H1 (cell line): ENCODE data around the gene ARHGAP26. TPM values are rescaled to one million over a fixed set of nuclear protein-coding genes. Genes with fewer than 3 reads are reported as not detected.

ENCODE experiments used
- CTCF ChIA-PET: fragments of 300-600 bp; sonication (Branson Sonifier 250); formaldehyde crosslinking; loops from one replicate; lab custom pipeline; 2021; ENCODE audit not compliant: partially characterized antibody; lab: Charles Lee
- POLR2A ChIA-PET: fragments of 300-600 bp; sonication (Branson Sonifier 250); formaldehyde crosslinking; loops from one replicate; lab custom pipeline; 2021; ENCODE audit warnings: inconsistent platforms; ENCODE audit not compliant: partially characterized antibody; lab: Charles Lee
- DNase-seq, 2 experiments: peaks; one replicate each; pipeline versions ENCODE4 v3.0.0 to v3.0.0-alpha.2; 2010 to 2022; ENCODE audit warnings: low spot score in 2 of 2, low read depth in 1 of 2, mixed read lengths in 1 of 2
- FAIRE-seq: peaks from 2 replicates; lab custom pipeline; 2011; peaks lifted over from hg19 to GRCh38; lab: Jason Lieb, UNC
- H2AFZ ChIP-seq: 2 replicates; pipeline ENCODE4 v1.8.1; 2012; ENCODE audit warnings: low read length, inconsistent platforms
- H2AK5ac ChIP-seq: 2 replicates; pipeline ENCODE4 v1.6.1; 2013; ENCODE audit warnings: low read depth, low read length
- H2BK120ac ChIP-seq: replicated peaks from 2 replicates; pipeline ENCODE3; 2013; ENCODE audit warnings: low read depth, low read length, inconsistent platforms
- H2BK12ac ChIP-seq: 2 replicates; pipeline ENCODE4 v1.6.1; 2013; ENCODE audit warnings: low read depth, low read length
- H2BK15ac ChIP-seq: 2 replicates; pipeline ENCODE4 v1.6.1; 2013; ENCODE audit warnings: low read length
- H2BK20ac ChIP-seq: 2 replicates; pipeline ENCODE4 v1.6.1; 2013; ENCODE audit warnings: low read length
- H2BK5ac ChIP-seq: 2 replicates; pipeline ENCODE4 v1.6.1; 2013; ENCODE audit warnings: low read depth, low read length
- H3K14ac ChIP-seq: 2 replicates; pipeline ENCODE4 v1.6.1; 2013; ENCODE audit warnings: inconsistent platforms; ENCODE audit not compliant: insufficient read length
- H3K18ac ChIP-seq: 2 replicates; pipeline ENCODE4 v1.6.1; 2013; ENCODE audit warnings: low read length; ENCODE audit errors: extremely low read depth
- H3K23ac ChIP-seq: 2 replicates; pipeline ENCODE4 v1.6.1; 2013; ENCODE audit warnings: inconsistent platforms; ENCODE audit not compliant: insufficient read length
- H3K23me2 ChIP-seq: 2 replicates; pipeline ENCODE4 v1.6.1; 2013; ENCODE audit warnings: low read depth, low read length
- H3K27ac ChIP-seq: 2 replicates; pipeline ENCODE4 v1.6.1; 2011; ENCODE audit warnings: low read depth, low read length, inconsistent platforms
- H3K27me3 ChIP-seq, 4 experiments: replicated peaks in 1 of 4; 1 replicate in 1 of 4; 2 replicates in 3 of 4; pipeline versions ENCODE4 v1.6.1 to v1.8.1; 2011 to 2013; ENCODE audit warnings: low read length in 3 of 4, mild to moderate bottlenecking in 3 of 4, inconsistent platforms in 2 of 4, mixed read lengths in 2 of 4, moderate library complexity in 1 of 4; ENCODE audit not compliant: control insufficient read depth in 3 of 4, insufficient read depth in 3 of 4; ENCODE audit errors: extremely low read depth in 1 of 4
- H3K36me3 ChIP-seq, 4 experiments: 2 replicates each; pipeline versions ENCODE4 v1.6.1 to v1.8.1; 2011 to 2013; ENCODE audit warnings: mild to moderate bottlenecking in 4 of 4, low read length in 3 of 4, moderate library complexity in 2 of 4, control low read depth in 1 of 4, inconsistent platforms in 1 of 4; ENCODE audit not compliant: insufficient read depth in 4 of 4, control insufficient read depth in 2 of 4
- H3K4ac ChIP-seq: replicated peaks from 2 replicates; pipeline ENCODE3; 2013; ENCODE audit warnings: low read length, low read depth, mixed read lengths, inconsistent platforms; ENCODE audit not compliant: insufficient read length
- H3K4me1 ChIP-seq, 4 experiments: replicated peaks in 1 of 4; 1 replicate in 1 of 4; 2 replicates in 3 of 4; pipeline versions ENCODE4 v1.6.1 to v1.8.1; 2011 to 2013; ENCODE audit warnings: low read length in 3 of 4, inconsistent platforms in 2 of 4, mixed read lengths in 1 of 4; ENCODE audit not compliant: insufficient read depth in 4 of 4, control insufficient read depth in 3 of 4
- H3K4me2 ChIP-seq, 2 experiments: 2 replicates each; pipeline versions ENCODE4 v1.6.1 to v1.8.1; 2011 to 2013; ENCODE audit warnings: low read depth in 2 of 2, low read length in 2 of 2, control low read depth in 1 of 2, inconsistent platforms in 1 of 2, mild to moderate bottlenecking in 1 of 2; ENCODE audit not compliant: insufficient read depth in 1 of 2
- H3K4me3 ChIP-seq, 4 experiments: fragments of 200-600, 300-600 bp in 1 of 4; sonication (generic), shearing (Covaris generic), sonication (Bioruptor Twin) in 1 of 4; 2 replicates each; pipeline versions ENCODE4 v1.5.1 to v1.8.1; 2011 to 2016; ENCODE audit warnings: low read length in 4 of 4, low read depth in 3 of 4, control low read depth in 2 of 4, inconsistent platforms in 2 of 4, mild to moderate bottlenecking in 2 of 4, mixed read lengths in 1 of 4, moderate library complexity in 1 of 4; ENCODE audit not compliant: insufficient read depth in 2 of 4; ENCODE audit errors: extremely low read depth in 1 of 4
- H3K56ac ChIP-seq: replicated peaks from 2 replicates; pipeline ENCODE3; 2013; ENCODE audit warnings: low read depth, mild to moderate bottlenecking, mixed read lengths, low read length, inconsistent platforms; ENCODE audit not compliant: insufficient read length
- H3K79me1 ChIP-seq: 2 replicates; pipeline ENCODE4 v1.6.1; 2013; ENCODE audit warnings: low read depth, low read length, control low read depth
- H3K79me2 ChIP-seq, 2 experiments: 2 replicates each; pipeline versions ENCODE4 v1.6.1 to v1.8.1; 2012 to 2013; ENCODE audit warnings: low read length in 2 of 2, mild to moderate bottlenecking in 2 of 2, inconsistent platforms in 1 of 2; ENCODE audit not compliant: insufficient read depth in 2 of 2, control insufficient read depth in 1 of 2
- H3K9ac ChIP-seq, 4 experiments: replicated peaks in 1 of 4; 1 replicate in 1 of 4; 2 replicates in 3 of 4; pipeline versions ENCODE4 v1.6.1 to v1.8.1; 2011 to 2013; ENCODE audit warnings: low read depth in 3 of 4, low read length in 3 of 4, control low read depth in 2 of 4, mild to moderate bottlenecking in 2 of 4, moderate library complexity in 2 of 4, inconsistent platforms in 1 of 4; ENCODE audit errors: extremely low read depth in 1 of 4
- H3K9me3 ChIP-seq, 2 experiments: 2 replicates each; pipeline versions ENCODE4 v1.6.1 to v1.8.1; 2012 to 2013; ENCODE audit warnings: mild to moderate bottlenecking in 2 of 2, moderate library complexity in 2 of 2, control low read depth in 1 of 2, inconsistent platforms in 1 of 2, low read depth in 1 of 2, low read length in 1 of 2, mixed read lengths in 1 of 2; ENCODE audit not compliant: insufficient read depth in 2 of 2
- H4K20me1 ChIP-seq, 2 experiments: replicated peaks in 1 of 2; 2 replicates each; pipeline versions ENCODE3 to v1.8.1; 2011 to 2013; ENCODE audit warnings: inconsistent platforms in 2 of 2, low read length in 2 of 2, mild to moderate bottlenecking in 1 of 2; ENCODE audit not compliant: insufficient read depth in 2 of 2, control insufficient read depth in 1 of 2
- H4K5ac ChIP-seq: 2 replicates; pipeline ENCODE4 v1.6.1; 2013; ENCODE audit warnings: low read length, low read depth, mixed read lengths, inconsistent platforms; ENCODE audit not compliant: insufficient read length
- H4K8ac ChIP-seq: 2 replicates; pipeline ENCODE4 v1.8.0; 2013; ENCODE audit warnings: mild to moderate bottlenecking, moderate library complexity, low read length, inconsistent platforms; ENCODE audit not compliant: insufficient read depth; ENCODE audit errors: extremely low read depth
- H4K91ac ChIP-seq: replicated peaks from 2 replicates; pipeline ENCODE3; 2013; ENCODE audit warnings: low read length, mixed read lengths, inconsistent platforms; ENCODE audit not compliant: insufficient read length
- BACH1 ChIP-seq: IDR thresholded peaks from 2 replicates; pipeline ENCODE4 v1.6.1; 2012; ENCODE audit warnings: low read length, improper control_type of control experiment
- CHD1 ChIP-seq: IDR thresholded peaks from 2 replicates; pipeline ENCODE4 v1.6.1; 2012; ENCODE audit warnings: low read depth, low read length, improper control_type of control experiment
- NRF1 ChIP-seq: IDR thresholded peaks from 2 replicates; pipeline ENCODE4 v1.6.1; 2011; ENCODE audit warnings: mild to moderate bottlenecking, low read depth, low read length, improper control_type of control experiment
- PHF8 ChIP-seq: fragments of 200-600 bp; sonication (generic); conservative IDR thresholded peaks from 2 replicates; pipeline ENCODE4 v1.7.1; 2012; ENCODE audit warnings: low read depth, mild to moderate bottlenecking, inconsistent platforms, low read length, moderate library complexity
- RNF2 ChIP-seq: fragments of 200-900, 300-1000 bp; sonication (generic); IDR thresholded peaks from 2 replicates; pipeline ENCODE4 v1.7.1; 2016; ENCODE audit warnings: borderline replicate concordance, low read depth, mild to moderate bottlenecking, antibody characterized with exemption, low read length; ENCODE audit not compliant: poor library complexity, severe bottlenecking; ENCODE audit errors: missing control alignments
- RXRA ChIP-seq: IDR thresholded peaks from 2 replicates; pipeline ENCODE4 v1.6.1; 2011; ENCODE audit warnings: low read depth, mild to moderate bottlenecking, low read length, moderate library complexity; ENCODE audit not compliant: insufficient read depth
- TAF1 ChIP-seq: IDR thresholded peaks from 2 replicates; pipeline ENCODE4 v1.6.1; 2011; ENCODE audit warnings: mild to moderate bottlenecking, low read depth, low read length
- TAF7 ChIP-seq: optimal IDR thresholded peaks from 2 replicates; pipeline ENCODE3; 2011; ENCODE audit warnings: low read depth, mild to moderate bottlenecking, inconsistent platforms, low read length, moderate library complexity, borderline replicate concordance
- YY1 ChIP-seq: IDR thresholded peaks from 2 replicates; pipeline ENCODE4 v1.6.1; 2011; ENCODE audit warnings: low read depth, mild to moderate bottlenecking, low read length
- WGBS, 2 experiments: shearing (Covaris generic) in 1 of 2; methylation state at CpG; one replicate each; pipeline versions ENCODE4 v1.1.6 to v1.1.7; 2013 to 2015; ENCODE audit warnings: low lambda C conversion rate in 2 of 2, mixed read lengths in 2 of 2, inconsistent platforms in 1 of 2, low coverage in 1 of 2, missing lambda C conversion rate in 1 of 2; ENCODE audit not compliant: insufficient replicate concordance in 2 of 2, insufficient coverage in 1 of 2, insufficient read length in 1 of 2; ENCODE audit errors: extremely low coverage in 1 of 2, missing lambda C conversion rate in 1 of 2; 5-methylcytosine and 5-hydroxymethylcytosine counted together
- polyA plus RNA-seq, 7 experiments: library from polyadenylated mRNA; depleted of rRNA in 3 of 7; stranded (reverse) in 5 of 7; unstranded in 2 of 7; fragments of >200 nt in 5 of 7; fragments of 200-250 nt in 2 of 7; gene quantifications; 1 replicate in 5 of 7; 2 replicates in 1 of 7; 4 replicates in 1 of 7; pipeline versions ENCODE4 v1.2.1 to v1.2.3, GENCODE V29; 2011 to 2013; ENCODE audit warnings: missing spikeins in 2 of 7, mixed read lengths in 2 of 7
- total RNA-seq: library from RNA; stranded (reverse); fragmentation: NEBNext Ultra II Directional; extraction: Animal tissue kit (Norgen Biotek cat#: 25700); gene quantifications from 2 replicates; pipeline ENCODE4 v1.2.1, GENCODE V29; 2021
- TF ChIP-seq, protein P1 (sequence below), 3 experiments: IDR thresholded peaks; 1 replicate in 2 of 3; 2 replicates in 1 of 3; pipeline versions ENCODE4 v1.5.1 to v1.6.1; 2011; ENCODE audit warnings: low read length in 3 of 3, mild to moderate bottlenecking in 3 of 3, inconsistent platforms in 2 of 3, low read depth in 1 of 3, moderate library complexity in 1 of 3; ENCODE audit not compliant: insufficient read depth in 1 of 3; ENCODE audit errors: control extremely low read depth in 1 of 3
- TF ChIP-seq, protein P2 (sequence below): IDR thresholded peaks from 2 replicates; pipeline ENCODE4 v1.6.1; 2011; ENCODE audit warnings: low read depth, mild to moderate bottlenecking, low read length; ENCODE audit not compliant: insufficient read depth

ARHGAP26 gene
- total and polyA plus RNA-seq, 2 of the 8 experiments (the other 6 are each of a cell fraction or from before 2014, with no cell fraction given) = 7.1 to 24.8 TPM

GRCh38 chr5:143187495-143187894, 417.3 kb downstream of the ARHGAP26 start:
- Histone ChIP-seq H3K36me3 (no peaks in the 10 kb centered on the region), H3K56ac (no peak overlapping the region), H3K23ac (no peak overlapping the region), H3K79me2 (no peaks in the 10 kb centered on the region), H3K4ac (no peak overlapping the region), H2AK5ac (no peak overlapping the region), H2BK5ac (no peak overlapping the region), H4K91ac (no peak overlapping the region), H3K27me3 (no peaks in the 10 kb centered on the region), H2AFZ (no peak overlapping the region), H3K79me1 (no peaks in the 10 kb centered on the region), H3K4me2 (no peak overlapping the region), H3K4me3 (no peak overlapping the region), H3K27ac (no peak overlapping the region), H3K18ac (no peak overlapping the region), H2BK20ac (no peak overlapping the region), H3K4me1 (no peaks in the 10 kb centered on the region), H4K8ac (no peak overlapping the region; the same call in 1 of the 2 replicates), H2BK120ac (no peak overlapping the region), H3K9ac (no peak overlapping the region), H3K23me2 (no peaks in the 10 kb centered on the region), H2BK12ac (no peak overlapping the region), H4K5ac (no peak overlapping the region), H2BK15ac (no peak overlapping the region), H4K20me1 (no peaks in the 10 kb centered on the region), H3K9me3 (no peaks in the 10 kb centered on the region), H3K14ac (no peak overlapping the region)
- DNase-seq = no peak
- ChIA-PET CTCF (interaction anchor here (0.9 to 1.5 kb wide), 4 partner anchors 21 to 185 kb away, joined by 3 to 5 read pairs (median 4); no protein-coding TSS in a partner anchor), POLR2A (no interaction called here)
- WGBS, 2 experiments = 84% methylated on average over 8 of the region's 8 CpGs; no CpG with 5 or more reads in 1 of the 2 experiments
- FAIRE-seq = no peak
- TF ChIP-seq YY1 (no peak), TAF7 (no peak), RNF2 (no peak), TAF1 (no peak), BACH1 (no peak), RXRA (no peak), PHF8 (no peak), NRF1 (no peak), CHD1 (no peak)
- TF ChIP-seq, protein P1, sequence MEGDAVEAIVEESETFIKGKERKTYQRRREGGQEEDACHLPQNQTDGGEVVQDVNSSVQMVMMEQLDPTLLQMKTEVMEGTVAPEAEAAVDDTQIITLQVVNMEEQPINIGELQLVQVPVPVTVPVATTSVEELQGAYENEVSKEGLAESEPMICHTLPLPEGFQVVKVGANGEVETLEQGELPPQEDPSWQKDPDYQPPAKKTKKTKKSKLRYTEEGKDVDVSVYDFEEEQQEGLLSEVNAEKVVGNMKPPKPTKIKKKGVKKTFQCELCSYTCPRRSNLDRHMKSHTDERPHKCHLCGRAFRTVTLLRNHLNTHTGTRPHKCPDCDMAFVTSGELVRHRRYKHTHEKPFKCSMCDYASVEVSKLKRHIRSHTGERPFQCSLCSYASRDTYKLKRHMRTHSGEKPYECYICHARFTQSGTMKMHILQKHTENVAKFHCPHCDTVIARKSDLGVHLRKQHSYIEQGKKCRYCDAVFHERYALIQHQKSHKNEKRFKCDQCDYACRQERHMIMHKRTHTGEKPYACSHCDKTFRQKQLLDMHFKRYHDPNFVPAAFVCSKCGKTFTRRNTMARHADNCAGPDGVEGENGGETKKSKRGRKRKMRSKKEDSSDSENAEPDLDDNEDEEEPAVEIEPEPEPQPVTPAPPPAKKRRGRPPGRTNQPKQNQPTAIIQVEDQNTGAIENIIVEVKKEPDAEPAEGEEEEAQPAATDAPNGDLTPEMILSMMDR (IDR thresholded peaks at IDR 0.05; ENCODE audit: control extremely low read depth in 1 of 3, insufficient read depth in 1 of 3, low read depth in 1 of 3, low read length in 3 of 3) = no peak
- TF ChIP-seq, protein P2, sequence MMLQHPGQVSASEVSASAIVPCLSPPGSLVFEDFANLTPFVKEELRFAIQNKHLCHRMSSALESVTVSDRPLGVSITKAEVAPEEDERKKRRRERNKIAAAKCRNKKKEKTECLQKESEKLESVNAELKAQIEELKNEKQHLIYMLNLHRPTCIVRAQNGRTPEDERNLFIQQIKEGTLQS = no peak
